BE2C (cell line): ENCODE results near the gene GLIS1.

ENCODE experiments used
- DNase-seq: peaks from one replicate; pipeline ENCODE4 v3.0.0-alpha.2; 2020
- H3K27me3 ChIP-seq: fragments of 250-450 bp; sonication (Bioruptor Pico); 2 replicates; pipeline ENCODE4 v1.5.1; 2020; ENCODE audit warnings: mild to moderate bottlenecking
- H3K36me3 ChIP-seq: fragments of 250-450 bp; sonication (Bioruptor Pico); 2 replicates; pipeline ENCODE4 v1.5.1; 2020; ENCODE audit warnings: mild to moderate bottlenecking
- H3K4me1 ChIP-seq: fragments of 250-450 bp; sonication (Bioruptor Pico); 2 replicates; pipeline ENCODE4 v1.5.1; 2020
- H3K4me3 ChIP-seq: 2 replicates; pipeline ENCODE4 v1.5.1; 2011; ENCODE audit warnings: low read depth, low read length
- H3K9me3 ChIP-seq: fragments of 250-450 bp; sonication (Bioruptor Pico); 2 replicates; pipeline ENCODE4 v1.5.1; 2020
- CTCF ChIP-seq: IDR thresholded peaks from 2 replicates; pipeline ENCODE4 v1.5.1; 2012; ENCODE audit warnings: mild to moderate bottlenecking, low read depth, low read length

The GLIS1 gene

DNA sequence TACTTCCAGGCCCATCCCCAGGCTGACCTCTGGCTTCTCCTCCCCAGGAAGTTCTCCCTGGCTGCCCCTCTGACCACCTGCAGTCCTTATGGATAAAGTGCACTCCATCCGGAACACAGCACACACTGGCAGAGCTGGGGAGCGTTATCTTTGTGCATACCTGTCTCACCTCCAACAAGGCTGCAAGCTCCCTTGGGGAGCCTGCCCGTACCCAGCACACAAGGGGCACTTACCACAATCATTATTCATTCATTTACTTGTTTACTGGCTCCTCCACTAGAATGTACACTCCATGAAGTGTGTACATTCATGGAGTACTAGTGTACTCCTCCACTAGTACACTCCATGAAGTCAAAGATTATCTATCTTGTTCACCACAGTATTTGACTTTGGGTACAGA, 30.3 kb downstream of the GLIS1 start:
- Histone ChIP-seq H3K36me3 (no peaks in the 10 kb centered on the region), H3K27me3 (no peaks in the 10 kb centered on the region), H3K4me1 (no peaks in the 10 kb centered on the region), H3K4me3 (no peak overlapping the region), H3K9me3 (no peaks in the 10 kb centered on the region)
- TF ChIP-seq CTCF: no peak
- no peak for DNase-seq

- Histone ChIP-seq H3K9me3 (no peaks in the 10 kb centered on the region), H3K27me3 (no peaks in the 10 kb centered on the region), H3K4me3 (no peak overlapping the region), H3K36me3 (no peaks in the 10 kb centered on the region), H3K4me1 (no peaks in the 10 kb centered on the region)
- no peak for DNase-seq
- TF ChIP-seq CTCF: no peak
These were observed 32.6 kb downstream of the GLIS1 start for GRCh38 chr1:53706356-53706755.

DNA sequence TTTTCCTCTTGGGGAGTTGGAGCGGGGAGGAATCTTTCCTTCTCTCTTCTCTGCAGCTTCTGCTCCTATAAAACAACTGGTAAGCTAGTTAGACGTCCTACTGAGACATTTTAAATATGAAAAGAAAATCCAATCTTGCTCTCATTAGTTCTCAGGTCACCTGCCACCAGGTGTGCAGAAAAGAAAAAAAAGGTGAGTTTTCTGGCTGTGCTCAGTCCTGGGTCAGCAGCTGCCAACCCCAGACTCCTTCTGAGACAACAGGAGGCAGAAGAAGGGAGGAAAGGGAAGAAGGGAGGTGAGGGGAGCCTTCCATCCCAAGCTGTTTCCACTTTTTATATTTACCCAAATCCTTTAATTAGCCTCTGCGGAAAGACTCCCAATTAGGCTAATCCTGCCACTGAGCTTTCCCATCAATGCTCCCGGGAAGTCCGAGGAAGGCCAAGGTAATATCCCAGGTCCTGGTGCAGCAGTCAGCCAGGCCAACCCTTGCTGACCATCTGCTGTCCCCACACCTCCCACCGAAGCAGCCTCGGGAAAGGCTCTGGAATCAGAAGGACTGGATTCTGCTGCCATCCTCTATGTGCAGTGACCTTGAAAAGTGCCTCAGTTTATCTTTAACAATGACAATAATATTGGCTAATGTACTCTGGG, 33.4 kb downstream of the GLIS1 start:
- H3K36me3 ChIP-seq: no peaks in the 10 kb centered on the region
- H3K4me3 ChIP-seq: no peak overlapping the region
- H3K9me3 ChIP-seq: no peaks in the 10 kb centered on the region
- H3K4me1 ChIP-seq: no peaks in the 10 kb centered on the region
- TF ChIP-seq CTCF: no peak
- no peaks in the 10 kb centered on the region for H3K27me3 ChIP-seq
- no peak for DNase-seq

GRCh38 chr1:53704804-53705445, 34.0 kb downstream of the GLIS1 start:
- Histone ChIP-seq H3K9me3 (no peaks in the 10 kb centered on the region), H3K4me1 (no peaks in the 10 kb centered on the region), H3K27me3 (no peaks in the 10 kb centered on the region), H3K36me3 (no peaks in the 10 kb centered on the region), H3K4me3 (no peak overlapping the region)
- no peak for DNase-seq
- no peak for TF ChIP-seq CTCF

- Histone ChIP-seq H3K27me3 (no peaks in the 10 kb centered on the region), H3K4me1 (no peaks in the 10 kb centered on the region)
- no peak for TF ChIP-seq CTCF
These were observed 34.7 kb downstream of the GLIS1 start for GRCh38 chr1:53704304-53704703.

GRCh38 chr1:53703174-53703573, 35.8 kb downstream of the GLIS1 start:
- TF ChIP-seq CTCF: no peak
- Histone ChIP-seq H3K4me3 (no peak overlapping the region), H3K4me1 (no peaks in the 10 kb centered on the region), H3K27me3 (no peaks in the 10 kb centered on the region), H3K9me3 (no peaks in the 10 kb centered on the region), H3K36me3 (no peaks in the 10 kb centered on the region)
- DNase-seq: no peak

More at GRCh38 chr1:53704304-53704703, 34.7 kb downstream of the GLIS1 start:
- DNase-seq: no peak
- Histone ChIP-seq H3K36me3 (no peaks in the 10 kb centered on the region), H3K4me3 (no peak overlapping the region), H3K9me3 (no peaks in the 10 kb centered on the region)
